Stimulated activated CD4-positive, alpha-beta T cell treated with anti-CD3 and anti-CD28 coated beads, Interleukin-15, amount 100 ng/mL, for 1 hour (primary cell): ENCODE data around the gene AP1S2.
A peak's percentile ranks its signal among the peaks of the same experiment; 100 is the strongest.
"Not testable (repeated sequence)": the region's sequence is repeated elsewhere in the genome, so short reads cannot be mapped to it uniquely, and the experiment has no call there.

Experiments
- DNase-seq, 2 donors: peaks; one replicate each; pipeline ENCODE4 v3.0.0-alpha.2; 2020; ENCODE audit warnings: low read depth in 1 of 2, low spot score in 1 of 2

The AP1S2 gene

GRCh38 chrX:15854712-15855567 is at the start of gene AP1S2:
TSS of gene AP1S2 (minus strand) at chrX:15854813. CDS start at chrX:15852524, 2,289 bp downstream.
- DNase-seq, result peak; percentile 83 to 87

GRCh38 chrX:15903186-15903681 is 48.6 kb upstream of the AP1S2 start:
- DNase-seq, result no peak

GRCh38 chrX:15895334-15895733 is 40.7 kb upstream of the AP1S2 start:
- DNase-seq, result no peak

- DNase-seq, result no peak
These were observed 40.1 kb upstream of the AP1S2 start for GRCh38 chrX:15894724-15895123.

- DNase-seq, result no peak
These were observed 35.9 kb upstream of the AP1S2 start for GRCh38 chrX:15890463-15890862.

GRCh38 chrX:15888062-15888461 is 33.4 kb upstream of the AP1S2 start:
- no peak for DNase-seq

- DNase-seq, result no peak
These were observed 28.9 kb upstream of the AP1S2 start for GRCh38 chrX:15883540-15883863.

- no peak for DNase-seq
These were observed 28.3 kb upstream of the AP1S2 start for GRCh38 chrX:15882704-15883539.

GRCh38 chrX:15881381-15881897 is 26.8 kb upstream of the AP1S2 start:
- DNase-seq, result no peak

- not testable (repeated sequence) for DNase-seq
These were observed 23.3 kb upstream of the AP1S2 start for GRCh38 chrX:15877914-15878313.

- no peak for DNase-seq
These were observed 22.8 kb upstream of the AP1S2 start for GRCh38 chrX:15877380-15877779.

- DNase-seq, result no peak
These were observed 20.1 kb upstream of the AP1S2 start for GRCh38 chrX:15874672-15875071.

- DNase-seq, result no peak
These were observed 19.0 kb upstream of the AP1S2 start for GRCh38 chrX:15873566-15873965.

GRCh38 chrX:15870310-15870709 is 15.7 kb upstream of the AP1S2 start:
- no peak for DNase-seq

- DNase-seq, result no peak
These were observed 15.1 kb upstream of the AP1S2 start for GRCh38 chrX:15869695-15870094.

GRCh38 chrX:15866147-15866546 is 11.5 kb upstream of the AP1S2 start:
- no peak for DNase-seq

GRCh38 chrX:15864629-15865028 is 10.0 kb upstream of the AP1S2 start:
- no peak for DNase-seq

GRCh38 chrX:15864023-15864422 is 9.4 kb upstream of the AP1S2 start:
- DNase-seq, result no peak

GRCh38 chrX:15860921-15861320 is 6.3 kb upstream of the AP1S2 start:
- no peak for DNase-seq

- DNase-seq, result no peak
These were observed 3.4 kb upstream of the AP1S2 start for GRCh38 chrX:15858051-15858450.

GRCh38 chrX:15856636-15857035 is 2.0 kb upstream of the AP1S2 start:
- DNase-seq, result no peak

- no peak for DNase-seq
These were observed 1.6 kb upstream of the AP1S2 start for GRCh38 chrX:15856222-15856587.
